Osteocyte (in vitro differentiated cells): ENCODE measurements around the gene PTPRR. TPM values are rescaled to one million over a fixed set of nuclear protein-coding genes. Genes with fewer than 3 reads are reported as not detected.
"Not testable (repeated sequence)": the region's sequence is repeated elsewhere in the genome, so short reads cannot be mapped to it uniquely, and the experiment has no call there.

Experiments
- DNase-seq: peaks from one replicate; pipeline ENCODE4 v3.0.0; 2021; ENCODE audit warnings: mixed read lengths; ENCODE audit not compliant: unreplicated experiment; ENCODE audit errors: extremely low spot score
- H3K27ac Mint-ChIP-seq: one replicate; pipeline ENCODE4 v1.8.0; 2021; ENCODE audit warnings: mild to moderate bottlenecking, mixed read lengths; ENCODE audit not compliant: unreplicated experiment
- H3K27me3 Mint-ChIP-seq: one replicate; pipeline ENCODE4 v1.8.0; 2021; ENCODE audit warnings: mixed read lengths; ENCODE audit not compliant: unreplicated experiment
- H3K36me3 Mint-ChIP-seq: one replicate; pipeline ENCODE4 v1.8.0; 2021; ENCODE audit warnings: mixed read lengths; ENCODE audit not compliant: unreplicated experiment
- H3K4me1 Mint-ChIP-seq: one replicate; pipeline ENCODE4 v1.8.0; 2021; ENCODE audit warnings: mixed read lengths; ENCODE audit not compliant: unreplicated experiment
- H3K4me3 Mint-ChIP-seq: one replicate; pipeline ENCODE4 v1.8.0; 2021; ENCODE audit warnings: mild to moderate bottlenecking, moderate library complexity, mixed read lengths; ENCODE audit not compliant: unreplicated experiment
- H3K9me3 Mint-ChIP-seq: one replicate; pipeline ENCODE4 v1.8.0; 2021; ENCODE audit warnings: mixed read lengths; ENCODE audit not compliant: unreplicated experiment
- total RNA-seq: library from RNA; stranded (reverse); gene quantifications from 2 replicates; pipeline ENCODE4 v1.2.1, GENCODE V29; 2021
- TF ChIP-seq, protein P1 (sequence below): fragments of 200-600 bp; sonication (generic); IDR thresholded peaks from 2 replicates; pipeline ENCODE4 v1.5.0; 2021; ENCODE audit warnings: antibody characterized with exemption, mild to moderate bottlenecking, moderate library complexity

Gene PTPRR
- total RNA-seq, 1 donor from 2014 or later, result 0.21 TPM

DNA sequence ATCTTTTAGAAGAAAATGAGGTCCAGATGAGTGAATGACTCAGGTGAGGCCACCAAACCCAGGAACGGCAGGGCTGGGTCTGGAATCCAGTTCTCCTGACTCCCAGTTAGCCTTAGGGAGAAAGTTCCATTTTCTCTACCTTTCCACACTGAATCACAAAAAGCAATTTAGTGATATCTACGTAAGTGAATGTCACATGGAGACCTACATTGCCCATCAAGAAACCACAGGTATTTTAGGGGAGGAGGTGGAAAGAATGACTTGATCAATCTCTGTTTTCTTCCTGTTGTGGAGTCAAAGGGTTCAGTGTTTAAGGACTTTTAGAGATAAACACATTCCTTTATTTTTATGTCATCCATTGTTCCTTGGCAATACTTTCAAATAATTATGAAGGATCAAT, 176.4 kb downstream of the PTPRR start:
- H3K27ac Mint-ChIP-seq, result no peak overlapping the region
- no peak for DNase-seq

DNA sequence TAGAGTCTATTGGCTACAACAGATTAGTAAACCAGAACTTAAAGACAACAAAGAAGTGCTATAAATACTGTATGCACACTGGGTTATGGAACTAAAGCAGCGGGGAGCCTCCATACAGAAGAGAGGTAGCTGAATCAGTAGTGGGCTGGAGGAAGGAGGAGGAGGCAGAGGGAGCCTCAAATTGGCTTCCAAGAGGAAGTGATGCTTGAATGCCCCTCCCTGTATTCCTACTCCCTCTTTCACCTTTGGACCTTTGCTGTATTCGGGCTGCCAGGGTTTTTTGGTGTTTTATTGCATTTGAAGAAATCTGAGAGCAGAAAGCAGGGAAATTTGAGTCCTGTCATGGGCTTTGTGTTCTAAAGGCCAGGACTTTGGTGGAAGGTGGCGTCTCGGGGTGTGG, 179.3 kb downstream of the PTPRR start:
- H3K27ac Mint-ChIP-seq, result no peak overlapping the region
- H3K9me3 Mint-ChIP-seq, result no peaks in the 10 kb centered on the region
- DNase-seq, result no peak
- TF ChIP-seq, protein P1, sequence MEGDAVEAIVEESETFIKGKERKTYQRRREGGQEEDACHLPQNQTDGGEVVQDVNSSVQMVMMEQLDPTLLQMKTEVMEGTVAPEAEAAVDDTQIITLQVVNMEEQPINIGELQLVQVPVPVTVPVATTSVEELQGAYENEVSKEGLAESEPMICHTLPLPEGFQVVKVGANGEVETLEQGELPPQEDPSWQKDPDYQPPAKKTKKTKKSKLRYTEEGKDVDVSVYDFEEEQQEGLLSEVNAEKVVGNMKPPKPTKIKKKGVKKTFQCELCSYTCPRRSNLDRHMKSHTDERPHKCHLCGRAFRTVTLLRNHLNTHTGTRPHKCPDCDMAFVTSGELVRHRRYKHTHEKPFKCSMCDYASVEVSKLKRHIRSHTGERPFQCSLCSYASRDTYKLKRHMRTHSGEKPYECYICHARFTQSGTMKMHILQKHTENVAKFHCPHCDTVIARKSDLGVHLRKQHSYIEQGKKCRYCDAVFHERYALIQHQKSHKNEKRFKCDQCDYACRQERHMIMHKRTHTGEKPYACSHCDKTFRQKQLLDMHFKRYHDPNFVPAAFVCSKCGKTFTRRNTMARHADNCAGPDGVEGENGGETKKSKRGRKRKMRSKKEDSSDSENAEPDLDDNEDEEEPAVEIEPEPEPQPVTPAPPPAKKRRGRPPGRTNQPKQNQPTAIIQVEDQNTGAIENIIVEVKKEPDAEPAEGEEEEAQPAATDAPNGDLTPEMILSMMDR, result no peak
- no peaks in the 10 kb centered on the region for H3K4me1 Mint-ChIP-seq
- H3K4me3 Mint-ChIP-seq, result no peak overlapping the region
- H3K27me3 Mint-ChIP-seq, result peaks cover 55% of the 10 kb centered on the region
- H3K36me3 Mint-ChIP-seq, result no peaks in the 10 kb centered on the region

More for the DNA sequence above, 176.4 kb downstream of the PTPRR start:
- H3K36me3 Mint-ChIP-seq, result no peaks in the 10 kb centered on the region
- H3K4me3 Mint-ChIP-seq, result no peak overlapping the region
- H3K27me3 Mint-ChIP-seq, result peaks cover 62% of the 10 kb centered on the region
- TF ChIP-seq, protein P1, result no peak
- no peaks in the 10 kb centered on the region for H3K9me3 Mint-ChIP-seq
- no peaks in the 10 kb centered on the region for H3K4me1 Mint-ChIP-seq

DNA sequence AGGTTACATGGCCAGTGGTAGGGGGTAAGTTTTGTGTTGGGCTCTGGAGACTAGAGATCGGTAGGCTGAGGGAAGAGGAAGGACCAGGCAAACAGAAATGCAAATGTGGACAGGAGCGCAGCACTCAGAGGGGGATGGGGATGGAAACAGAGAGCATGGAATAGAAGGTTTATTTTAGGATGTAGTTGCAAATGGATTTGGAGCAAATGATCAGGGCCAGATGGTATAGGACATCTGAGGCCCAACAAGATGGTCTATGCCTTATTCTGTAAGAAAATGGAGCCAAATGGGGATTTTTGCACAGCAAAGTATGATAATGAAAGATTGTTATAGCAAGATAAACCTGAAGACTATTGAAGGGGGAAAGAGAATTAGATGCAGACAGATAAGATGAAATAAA, 180.8 kb downstream of the PTPRR start:
- H3K27ac Mint-ChIP-seq, result no peak overlapping the region
- H3K27me3 Mint-ChIP-seq, result peaks cover 55% of the 10 kb centered on the region
- no peaks in the 10 kb centered on the region for H3K4me1 Mint-ChIP-seq
- DNase-seq, result no peak
- TF ChIP-seq, protein P1, result no peak
- no peaks in the 10 kb centered on the region for H3K9me3 Mint-ChIP-seq
- no peak overlapping the region for H3K4me3 Mint-ChIP-seq
- H3K36me3 Mint-ChIP-seq, result no peaks in the 10 kb centered on the region

DNA sequence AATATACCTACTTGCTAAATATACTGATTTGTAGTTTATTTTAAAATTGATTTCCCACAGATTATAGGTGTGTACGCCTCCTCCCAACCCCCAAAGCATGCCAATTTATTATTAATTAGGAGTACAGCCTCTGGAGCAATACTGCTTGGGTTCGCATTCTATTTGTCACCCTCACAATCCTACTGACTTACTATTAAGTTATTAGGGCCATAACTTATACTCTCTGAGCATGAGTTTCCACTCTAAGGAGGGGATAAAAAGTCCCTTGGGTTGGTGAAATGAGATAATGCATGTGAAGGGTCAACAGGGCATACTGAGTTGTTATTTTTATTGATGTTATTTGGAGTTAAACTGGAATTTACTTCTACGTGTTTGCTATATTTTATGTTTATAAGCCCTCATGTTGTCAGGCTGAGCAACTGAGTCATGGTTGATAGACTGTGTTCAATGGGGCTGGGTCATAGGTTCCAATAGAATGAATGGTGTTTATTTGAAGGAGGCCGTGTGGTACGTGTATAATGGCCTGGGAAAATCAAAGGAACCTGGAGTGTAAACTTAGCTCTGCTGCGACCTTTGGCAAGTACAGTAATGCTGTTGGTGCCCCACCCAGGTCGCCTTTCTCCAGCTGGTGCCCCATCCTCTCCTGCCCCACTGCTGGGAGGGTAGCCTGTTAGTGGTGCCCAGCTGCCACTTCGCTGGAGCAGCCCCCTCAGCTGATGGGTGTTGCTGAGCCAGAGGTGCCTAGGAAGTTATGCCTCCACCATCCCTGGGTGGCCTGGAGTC, 184.0 kb downstream of the PTPRR start:
- Mint-ChIP-seq H3K27me3 (peaks cover 33% of the 10 kb centered on the region), H3K4me3 (no peak overlapping the region), H3K36me3 (no peaks in the 10 kb centered on the region), H3K4me1 (no peaks in the 10 kb centered on the region), H3K27ac (no peak overlapping the region), H3K9me3 (no peaks in the 10 kb centered on the region)
- TF ChIP-seq, protein P1, result no peak
- no peak for DNase-seq

DNA sequence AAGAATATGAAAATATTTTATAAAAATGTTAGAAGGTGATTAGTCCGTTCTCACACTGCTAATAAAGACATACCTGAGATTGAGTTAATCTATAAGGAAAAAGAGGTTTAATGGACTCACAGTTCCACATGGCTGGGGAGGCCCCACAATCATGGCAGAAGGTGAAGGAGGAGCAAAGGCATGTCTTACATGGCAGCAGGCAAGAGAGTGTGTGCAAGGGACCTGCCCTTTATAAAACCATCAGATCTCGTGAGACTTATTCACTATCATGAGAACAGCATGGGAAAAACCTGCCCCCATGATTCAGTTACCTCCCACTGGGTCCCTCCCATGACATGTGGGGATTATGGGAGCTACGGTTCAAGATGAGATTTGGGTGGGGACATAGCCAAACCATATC, 185.3 kb downstream of the PTPRR start:
- H3K27ac Mint-ChIP-seq, H3K4me1 Mint-ChIP-seq, DNase-seq, H3K4me3 Mint-ChIP-seq, H3K36me3 Mint-ChIP-seq, H3K9me3 Mint-ChIP-seq: not testable (repeated sequence)
- peaks cover 35% of the 10 kb centered on the region for H3K27me3 Mint-ChIP-seq
